Measurements from ENCODE around the gene AP5B1. TPM values are rescaled to one million over a fixed set of nuclear protein-coding genes. Genes with fewer than 3 reads are reported as not detected.
A peak's percentile ranks its signal among the peaks of the same experiment; 100 is the strongest.

Gene AP5B1
- total RNA-seq, 4 donors from 2014 or later, result 24.9 to 33.7 (median 28.2) TPM

- Histone ChIP-seq H3K27me3 (no peaks in the 10 kb centered on the region), H3K9me3 (no peaks in the 10 kb centered on the region), H3K4me3 (peak overlapping the region; percentile 4 to 65 (median 52)), H3K4me1 (peaks cover 0 to 45% (median 16%) of the 10 kb centered on the region in 4 donors), H3K36me3 (no peaks in the 10 kb centered on the region), H3K27ac (peak overlapping the region; percentile 82 to 86 (median 85))
- in situ Hi-C loops (cut with MboI; ENCODE audit: low pct_ligation_motif_present in 1 of 4, low pct_unique_long_range_greater_than_20kb in 1 of 4, low sequenced_read_pairs in 3 of 4) (loop anchor here in 3 of 4 donors (25.0 kb wide), 1 partner anchor 105 kb away; the partner anchor contains the start of genes KAT5 (in 3 of the 3) and RNASEH2C (in 3 of the 3)), intact Hi-C loops (cut with DNase I; ENCODE audit: low total_unique reads) (loop anchor here (5.0 kb wide), 2 partner anchors 35 to 105 kb away; partner anchors contain the start of genes AP5B1 and KAT5)
- 49 to 56% methylated on average over 5 of the region's 5 CpGs for WGBS, 2 donors (ENCODE audit: low coverage in 1 of 2)
- TF ChIP-seq POLR2AphosphoS5 (IDR thresholded peaks at IDR 0.05) (no peak), CTCF (IDR thresholded peaks at IDR 0.05) (no peak), EP300 (IDR thresholded peaks at IDR 0.05; ENCODE audit: low read depth) (no peak), POLR2A (IDR thresholded peaks at IDR 0.05) (no peak)
- DNase-seq, result no peak
Observed at GRCh38 chr11:65817312-65817834, 36.6 kb upstream of the AP5B1 start.

- no peak overlapping the region for H3K27ac ChIP-seq
- peaks cover 0 to 38% (median 13%) of the 10 kb centered on the region in 4 donors for H3K4me1 ChIP-seq
- in situ Hi-C loops (cut with MboI; ENCODE audit: low pct_ligation_motif_present in 1 of 4, low pct_unique_long_range_greater_than_20kb in 1 of 4, low sequenced_read_pairs in 3 of 4), result loop anchor here in 3 of 4 donors (25.0 kb wide), 1 partner anchor 104 kb away; the partner anchor contains the start of genes KAT5 (in 3 of the 3) and RNASEH2C (in 3 of the 3)
- intact Hi-C loops (cut with DNase I; ENCODE audit: low total_unique reads), result loop anchor here (5.0 kb wide), 2 partner anchors 34 to 104 kb away; partner anchors contain the start of genes AP5B1 and KAT5
- no peak for TF ChIP-seq POLR2A (IDR thresholded peaks at IDR 0.05)
- no peak for TF ChIP-seq EP300 (IDR thresholded peaks at IDR 0.05; ENCODE audit: low read depth)
- no peak for TF ChIP-seq POLR2AphosphoS5 (IDR thresholded peaks at IDR 0.05)
- no peak for TF ChIP-seq CTCF (IDR thresholded peaks at IDR 0.05)
- H3K27me3 ChIP-seq, result no peaks in the 10 kb centered on the region
- H3K4me3 ChIP-seq, result no peak overlapping the region
- WGBS, 2 donors (ENCODE audit: low coverage in 1 of 2), result 94% methylated on average over 3 of the region's 3 CpGs; no CpG with 5 or more reads in 1 of the 2 donors
- no peaks in the 10 kb centered on the region for H3K36me3 ChIP-seq
- no peak for DNase-seq
- no peaks in the 10 kb centered on the region for H3K9me3 ChIP-seq
Observed at GRCh38 chr11:65816696-65817095, 35.9 kb upstream of the AP5B1 start.

GRCh38 chr11:65814986-65815565 lies 34.3 kb upstream of the AP5B1 start:
- Histone ChIP-seq H3K4me1 (peaks cover 0 to 22% (median 6%) of the 10 kb centered on the region in 4 donors), H3K4me3 (no peak overlapping the region), H3K27ac (no peak overlapping the region), H3K27me3 (no peaks in the 10 kb centered on the region), H3K9me3 (no peaks in the 10 kb centered on the region), H3K36me3 (no peaks in the 10 kb centered on the region)
- intact Hi-C loops (cut with DNase I; ENCODE audit: low total_unique reads) (loop anchor here (5.0 kb wide), 2 partner anchors 33 to 103 kb away; partner anchors contain the start of genes AP5B1 and KAT5), in situ Hi-C loops (cut with MboI; ENCODE audit: low pct_ligation_motif_present in 1 of 4, low pct_unique_long_range_greater_than_20kb in 1 of 4, low sequenced_read_pairs in 3 of 4) (loop anchor here in 3 of 4 donors (25.0 kb wide), 1 partner anchor 103 kb away; the partner anchor contains the start of genes KAT5 (in 3 of the 3) and RNASEH2C (in 3 of the 3))
- DNase-seq, result no peak
- TF ChIP-seq POLR2AphosphoS5 (IDR thresholded peaks at IDR 0.05) (no peak), EP300 (IDR thresholded peaks at IDR 0.05; ENCODE audit: low read depth) (no peak), POLR2A (IDR thresholded peaks at IDR 0.05) (no peak), CTCF (IDR thresholded peaks at IDR 0.05) (no peak)
- 90 to 96% methylated on average over 12 to 16 of the region's 16 CpGs for WGBS, 2 donors (ENCODE audit: low coverage in 1 of 2)

Measured in transverse colon (tissue), 4 donors.